Ovary (tissue), 9 donors: ENCODE measurements around the gene ALDH3B1. TPM values are rescaled to one million over a fixed set of nuclear protein-coding genes. Genes with fewer than 3 reads are reported as not detected.

Source experiments
- DNase-seq, 5 donors: peaks; one replicate each; pipeline ENCODE4 v3.0.0-alpha.2; 2019 to 2020
- H3K27ac ChIP-seq, 2 donors: fragments of 200-600 bp; one replicate each; pipeline versions ENCODE4 v1.5.1 to v1.8.0; 2019 to 2022
- H3K27me3 ChIP-seq: fragments of 200-600 bp; one replicate; pipeline ENCODE4 v1.8.0; 2022
- H3K36me3 ChIP-seq: fragments of 200-600 bp; sonication (generic); one replicate; pipeline ENCODE4 v1.5.1; 2019
- H3K4me1 ChIP-seq: one replicate; pipeline ENCODE4 v1.8.1; 2013; ENCODE audit warnings: mild to moderate bottlenecking, moderate library complexity; ENCODE audit not compliant: insufficient read depth
- H3K4me3 ChIP-seq: fragments of 200-600 bp; sonication (generic); one replicate; pipeline ENCODE4 v1.5.1; 2017
- H3K9me3 ChIP-seq, 2 donors: fragments of 200-600 bp in 1 of 2; sonication (generic) in 1 of 2; one replicate each; pipeline versions ENCODE4 v1.5.1 to v1.8.1; 2013 to 2019; ENCODE audit warnings: mild to moderate bottlenecking in 1 of 2, moderate library complexity in 1 of 2
- EP300 ChIP-seq: sonication (generic); formaldehyde crosslinking; IDR thresholded peaks from one replicate; pipeline ENCODE4 v1.6.1; 2017; ENCODE audit warnings: antibody characterized with exemption
- POLR2A ChIP-seq: fragments of 450-650 bp; IDR thresholded peaks from one replicate; pipeline ENCODE4 v1.6.1; 2017; ENCODE audit warnings: antibody characterized with exemption, mild to moderate bottlenecking, moderate library complexity
- WGBS, 3 donors: extraction: QIAGEN DNeasy Blood & Tissue Kit in 1 of 3; methylation state at CpG; one replicate each; pipeline versions ENCODE4 v1.1.5 to v1.1.7; 2013 to 2017; 5-methylcytosine and 5-hydroxymethylcytosine counted together
- intact Hi-C, 4 donors: fragments of 100-400 bp; cut with DNase I; formaldehyde crosslinking; loops; one replicate each; pipeline versions ENCODE4 v1.11.0 to v1.15.1; 2022 to 2023
- polyA plus RNA-seq, 2 donors: library from polyadenylated mRNA; stranded (reverse); fragments of 200-250 nt in 1 of 2; fragments of 350-450 nt in 1 of 2; fragmentation: Illumina TruSeq in 1 of 2; extraction: RNeasy Lipid Tissue Mini Kit (QIAGEN cat#74804) in 1 of 2; gene quantifications; one replicate each; pipeline ENCODE4 v1.2.3, GENCODE V29; 2013 to 2014
- total RNA-seq, 7 donors: library from RNA; depleted of rRNA in 2 of 7; stranded (reverse); fragments of >200 nt in 2 of 7; fragmentation: NEBNext Ultra II Directional in 3 of 7; extraction: Animal tissue kit (Norgen Biotek cat#: 25700) in 3 of 7; gene quantifications; one replicate each; pipeline versions ENCODE4 v1.1.0 to v1.2.4, GENCODE V29; 2016 to 2023
- TF ChIP-seq, protein P1 (sequence below), 3 donors: fragments of 450-650 bp in 2 of 3; fragments of 200-600 bp in 1 of 3; IDR thresholded peaks; one replicate each; pipeline versions ENCODE4 v1.5.1 to v1.8.0; 2016 to 2022; ENCODE audit warnings: antibody characterized with exemption in 3 of 3, mild to moderate bottlenecking in 1 of 3
- donor health status: DM: no; HTN: no; CAD: no; lungs with moderate emphysema.
- donor health status: DM: no; HTN: no; CAD: no.
- donor health status: Bipolar disorder and iron deficiency.
- donor health status: DM: yes; HTN: yes; CAD: no.
- donor health status: DM: no; HTN: no; CAD: no.
- donor health status: DM: yes; HTN: yes; CAD: no.

Gene ALDH3B1
- total and polyA plus RNA-seq, 9 donors, result 1.8 to 65.3 (median 7.4) TPM

DNA sequence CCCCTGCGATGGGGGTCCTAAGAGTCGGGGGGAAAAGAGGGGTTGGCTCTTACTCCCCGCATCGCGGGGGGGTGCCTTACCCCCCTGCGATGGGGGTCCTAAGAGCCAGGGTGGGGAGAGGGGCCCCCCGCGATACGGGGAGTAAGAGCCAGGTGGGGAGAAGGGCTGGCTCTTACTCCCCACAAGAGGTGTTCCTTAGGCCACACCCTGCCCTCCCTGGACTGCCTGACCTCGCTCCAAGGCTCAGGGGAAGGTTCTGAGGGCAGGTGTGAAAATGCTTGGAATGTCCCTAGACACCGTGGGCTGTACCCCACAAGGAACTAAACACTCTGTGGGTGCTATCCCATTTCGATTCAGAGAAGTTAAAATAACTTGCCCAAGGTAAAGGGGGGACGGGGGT lies 14.1 kb upstream of the ALDH3B1 start:
- no peak overlapping the region for H3K4me3 ChIP-seq
- WGBS, 3 donors, result 85 to 89% (median 89%) methylated on average over 13 of the region's 13 CpGs

DNA sequence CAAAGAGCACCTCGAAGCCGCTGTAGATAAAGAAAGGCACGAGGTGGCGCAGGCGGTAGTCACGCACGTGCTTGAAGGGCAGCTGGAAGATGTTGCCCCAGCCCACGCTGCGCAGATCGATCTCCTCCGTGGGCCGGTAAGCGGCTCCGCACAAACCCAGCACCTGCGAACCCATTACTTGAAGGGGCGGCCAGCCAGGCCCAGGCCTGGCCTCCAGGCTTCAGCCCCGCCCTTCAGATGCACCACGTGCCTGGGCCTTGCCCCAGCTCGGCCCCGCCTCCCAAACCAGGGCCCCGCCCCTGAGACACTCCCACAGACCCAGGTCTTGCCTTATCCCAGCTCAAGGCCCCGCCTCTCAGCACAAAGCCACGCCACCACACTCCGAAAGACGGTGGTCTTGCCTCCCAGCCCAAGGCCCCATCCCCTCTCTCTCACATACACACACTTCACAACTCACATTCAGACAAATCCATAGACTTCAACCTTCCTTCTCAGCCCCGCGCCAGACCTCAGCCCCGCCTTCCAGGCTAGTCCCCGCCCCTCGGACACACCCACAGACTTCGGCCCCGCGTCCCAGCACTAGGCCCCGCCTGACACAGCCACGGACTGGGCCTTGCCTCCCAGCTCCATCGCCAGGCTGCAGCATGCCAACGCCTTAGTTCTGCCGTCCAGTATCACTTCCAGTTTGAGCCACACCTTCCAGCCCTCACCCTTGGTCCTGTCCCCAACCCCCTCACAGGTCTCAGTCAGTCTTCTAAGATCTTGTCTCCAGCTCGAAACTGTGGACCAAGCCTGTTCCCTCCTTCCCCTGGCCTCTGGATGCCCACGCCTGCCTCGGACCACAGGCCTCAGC lies 13.3 kb upstream of the ALDH3B1 start:
- H3K4me3 ChIP-seq, result no peak overlapping the region
- H3K27ac ChIP-seq, result no peak overlapping the region
- H3K36me3 ChIP-seq, result no peaks in the 10 kb centered on the region
- H3K27me3 ChIP-seq, result no peaks in the 10 kb centered on the region
- TF ChIP-seq POLR2A, result no peak
- TF ChIP-seq, protein P1, sequence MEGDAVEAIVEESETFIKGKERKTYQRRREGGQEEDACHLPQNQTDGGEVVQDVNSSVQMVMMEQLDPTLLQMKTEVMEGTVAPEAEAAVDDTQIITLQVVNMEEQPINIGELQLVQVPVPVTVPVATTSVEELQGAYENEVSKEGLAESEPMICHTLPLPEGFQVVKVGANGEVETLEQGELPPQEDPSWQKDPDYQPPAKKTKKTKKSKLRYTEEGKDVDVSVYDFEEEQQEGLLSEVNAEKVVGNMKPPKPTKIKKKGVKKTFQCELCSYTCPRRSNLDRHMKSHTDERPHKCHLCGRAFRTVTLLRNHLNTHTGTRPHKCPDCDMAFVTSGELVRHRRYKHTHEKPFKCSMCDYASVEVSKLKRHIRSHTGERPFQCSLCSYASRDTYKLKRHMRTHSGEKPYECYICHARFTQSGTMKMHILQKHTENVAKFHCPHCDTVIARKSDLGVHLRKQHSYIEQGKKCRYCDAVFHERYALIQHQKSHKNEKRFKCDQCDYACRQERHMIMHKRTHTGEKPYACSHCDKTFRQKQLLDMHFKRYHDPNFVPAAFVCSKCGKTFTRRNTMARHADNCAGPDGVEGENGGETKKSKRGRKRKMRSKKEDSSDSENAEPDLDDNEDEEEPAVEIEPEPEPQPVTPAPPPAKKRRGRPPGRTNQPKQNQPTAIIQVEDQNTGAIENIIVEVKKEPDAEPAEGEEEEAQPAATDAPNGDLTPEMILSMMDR (IDR thresholded peaks at IDR 0.05), result no peak
- TF ChIP-seq EP300, result no peak
- no peaks in the 10 kb centered on the region for H3K9me3 ChIP-seq
- no peaks in the 10 kb centered on the region for H3K4me1 ChIP-seq
- intact Hi-C loops, result no loop called here
- WGBS, 3 donors, result 53 to 65% (median 63%) methylated on average over 41 of the region's 41 CpGs
- peak in 3 of 5 donors; percentile 47 to 58 (median 52) for DNase-seq

More for the DNA sequence above, 14.1 kb upstream of the ALDH3B1 start:
- intact Hi-C loops, result no loop called here
- H3K36me3 ChIP-seq, result no peaks in the 10 kb centered on the region
- H3K9me3 ChIP-seq, result no peaks in the 10 kb centered on the region
- TF ChIP-seq EP300, result no peak
- TF ChIP-seq, protein P1 (IDR thresholded peaks at IDR 0.05), result no peak
- no peak overlapping the region for H3K27ac ChIP-seq
- DNase-seq, result peak in 1 of 5 donors; percentile 7
- H3K4me1 ChIP-seq, result no peaks in the 10 kb centered on the region
- H3K27me3 ChIP-seq, result no peaks in the 10 kb centered on the region

DNA sequence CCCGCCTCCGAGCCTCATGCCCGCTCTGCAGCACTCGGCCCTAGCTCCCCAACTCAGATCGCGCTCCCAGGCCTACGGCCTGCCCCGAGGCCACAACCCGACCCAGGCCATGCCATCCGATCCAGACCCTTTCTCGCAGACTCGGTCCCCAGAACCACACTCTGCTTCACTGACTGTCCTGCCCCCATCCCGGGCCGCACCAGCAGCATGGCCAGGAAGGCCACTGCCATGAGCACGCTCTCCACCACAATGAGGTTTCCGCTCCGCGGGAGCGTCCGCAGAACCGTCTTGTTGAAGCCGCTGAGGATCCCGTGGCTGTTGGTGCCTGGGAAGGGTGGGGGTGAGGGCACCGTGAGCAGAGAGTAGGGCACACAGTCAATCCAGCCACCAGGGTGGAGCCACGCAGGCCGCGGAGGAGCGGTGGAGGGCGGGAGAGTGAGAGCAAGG lies 12.6 kb upstream of the ALDH3B1 start:
- Histone ChIP-seq H3K4me1 (no peaks in the 10 kb centered on the region), H3K9me3 (no peaks in the 10 kb centered on the region), H3K36me3 (no peaks in the 10 kb centered on the region), H3K27ac (no peak overlapping the region), H3K4me3 (no peak overlapping the region), H3K27me3 (no peaks in the 10 kb centered on the region)
- 92 to 94% (median 94%) methylated on average over 29 of the region's 29 CpGs for WGBS, 3 donors
- peak in 2 of 5 donors; percentile 14 to 34 for DNase-seq
- TF ChIP-seq, protein P1 (IDR thresholded peaks at IDR 0.05), result no peak
- no peak for TF ChIP-seq EP300
- TF ChIP-seq POLR2A, result no peak
- intact Hi-C loops, result no loop called here

DNA sequence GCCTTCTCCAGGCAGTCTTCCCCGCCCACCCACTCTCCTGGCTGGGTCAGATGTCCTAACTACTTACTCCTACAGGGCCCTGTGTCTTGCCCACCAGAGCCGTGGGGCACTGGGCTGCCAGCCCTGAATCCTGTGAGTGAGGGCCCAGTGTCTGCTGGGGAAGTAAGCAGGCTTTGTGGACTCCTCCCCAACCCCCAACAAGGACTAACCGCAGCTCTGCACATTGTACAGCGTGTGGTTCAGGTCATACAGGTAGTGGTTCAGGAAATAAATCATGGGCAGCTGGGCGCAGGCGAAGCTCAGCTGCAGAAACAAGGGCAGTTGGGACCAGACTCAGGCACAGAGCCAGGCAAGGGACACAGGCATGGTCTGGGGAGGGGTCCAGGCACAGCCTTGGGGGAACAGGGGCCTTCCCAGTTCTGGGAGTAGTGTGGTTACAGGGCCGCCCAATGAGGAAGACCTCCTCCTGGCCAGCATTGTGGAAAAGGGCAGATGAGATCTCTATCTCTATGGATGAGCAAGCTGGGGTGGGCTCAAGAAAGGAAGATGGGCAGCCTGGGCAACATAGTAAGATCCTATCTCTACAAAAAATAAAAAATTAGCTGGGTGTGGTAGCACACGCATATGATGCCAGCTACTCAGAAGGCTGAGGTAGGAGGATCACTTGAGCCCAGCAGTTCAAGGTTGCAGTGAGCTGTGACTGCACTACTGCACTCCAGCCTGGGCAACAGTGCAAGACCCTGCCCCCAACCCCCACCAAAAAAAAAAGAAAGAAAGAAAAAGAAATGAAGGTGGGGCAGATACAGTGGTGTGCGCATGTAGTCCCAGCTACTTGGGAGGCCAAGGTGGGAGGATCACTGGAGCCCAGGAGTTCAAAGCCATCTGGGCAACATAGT lies 11.7 kb upstream of the ALDH3B1 start:
- TF ChIP-seq EP300, result no peak
- TF ChIP-seq, protein P1 (IDR thresholded peaks at IDR 0.05), result no peak
- TF ChIP-seq POLR2A, result no peak
- Histone ChIP-seq H3K4me3 (no peak overlapping the region), H3K9me3 (no peaks in the 10 kb centered on the region), H3K27me3 (no peaks in the 10 kb centered on the region), H3K4me1 (no peaks in the 10 kb centered on the region), H3K27ac (no peak overlapping the region), H3K36me3 (no peaks in the 10 kb centered on the region)
- WGBS, 3 donors, result 92 to 96% (median 93%) methylated on average over 9 of the region's 9 CpGs
- intact Hi-C loops, result no loop called here
- peak in 2 of 5 donors; percentile 14 to 24 for DNase-seq
